GM19035 (cell line): ENCODE results near the gene SLC12A1.

Source experiments
- ATAC-seq: cut with Tn5 transposase; IDR thresholded peaks from one replicate; pipeline ENCODE4 v1.9.1; 2021; ENCODE audit not compliant: unreplicated experiment

Gene SLC12A1

GRCh38 chr15:48242015-48242414 lies 35.9 kb downstream of the SLC12A1 start:
- ATAC-seq = no peak

- no peak for ATAC-seq
These were observed 36.4 kb downstream of the SLC12A1 start for GRCh38 chr15:48242535-48242934.

GRCh38 chr15:48244921-48245320 lies 38.8 kb downstream of the SLC12A1 start:
- ATAC-seq = no peak

- no peak for ATAC-seq
These were observed 42.3 kb downstream of the SLC12A1 start for GRCh38 chr15:48248414-48248813.

GRCh38 chr15:48250640-48251076 lies 44.6 kb downstream of the SLC12A1 start:
- no peak for ATAC-seq

GRCh38 chr15:48253172-48253571 lies 47.1 kb downstream of the SLC12A1 start:
- no peak for ATAC-seq

GRCh38 chr15:48265135-48265534 lies 59.0 kb downstream of the SLC12A1 start:
- ATAC-seq = no peak

GRCh38 chr15:48266024-48266689 lies 60.1 kb downstream of the SLC12A1 start:
- no peak for ATAC-seq

GRCh38 chr15:48267766-48268165 lies 61.7 kb downstream of the SLC12A1 start:
- ATAC-seq = no peak

GRCh38 chr15:48273049-48273448 lies 66.9 kb downstream of the SLC12A1 start:
- ATAC-seq = no peak

- no peak for ATAC-seq
These were observed 72.6 kb downstream of the SLC12A1 start for GRCh38 chr15:48278666-48279065.

- no peak for ATAC-seq
These were observed 73.5 kb downstream of the SLC12A1 start for GRCh38 chr15:48279608-48280007.

GRCh38 chr15:48281674-48282073 lies 75.6 kb downstream of the SLC12A1 start:
- ATAC-seq = no peak

GRCh38 chr15:48282216-48282615 lies 76.1 kb downstream of the SLC12A1 start:
- ATAC-seq = no peak

GRCh38 chr15:48283396-48284145 lies 77.5 kb downstream of the SLC12A1 start:
- no peak for ATAC-seq

- ATAC-seq = no peak
These were observed 79.5 kb downstream of the SLC12A1 start for GRCh38 chr15:48285329-48286214.

GRCh38 chr15:48289628-48290027 lies 83.5 kb downstream of the SLC12A1 start:
- ATAC-seq = no peak

- no peak for ATAC-seq
These were observed 86.4 kb downstream of the SLC12A1 start for GRCh38 chr15:48292458-48292857.

GRCh38 chr15:48297668-48298067 lies 91.6 kb downstream of the SLC12A1 start:
- no peak for ATAC-seq

- no peak for ATAC-seq
These were observed 92.8 kb downstream of the SLC12A1 start for GRCh38 chr15:48298914-48299313.

- no peak for ATAC-seq
These were observed 93.9 kb downstream of the SLC12A1 start for GRCh38 chr15:48300038-48300437.

- no peak for ATAC-seq
These were observed 98.3 kb downstream of the SLC12A1 start for GRCh38 chr15:48304398-48304797.
